Ovary (tissue), 9 donors: ENCODE measurements around the gene NKX2-3. TPM values are rescaled to one million over a fixed set of nuclear protein-coding genes. Genes with fewer than 3 reads are reported as not detected.

ENCODE experiments used
- DNase-seq, 5 donors: peaks; one replicate each; pipeline ENCODE4 v3.0.0-alpha.2; 2019 to 2020
- H3K27ac ChIP-seq, 2 donors: fragments of 200-600 bp; one replicate each; pipeline versions ENCODE4 v1.5.1 to v1.8.0; 2019 to 2022
- H3K27me3 ChIP-seq: fragments of 200-600 bp; one replicate; pipeline ENCODE4 v1.8.0; 2022
- H3K36me3 ChIP-seq: fragments of 200-600 bp; sonication (generic); one replicate; pipeline ENCODE4 v1.5.1; 2019
- H3K4me1 ChIP-seq: one replicate; pipeline ENCODE4 v1.8.1; 2013; ENCODE audit warnings: mild to moderate bottlenecking, moderate library complexity; ENCODE audit not compliant: insufficient read depth
- H3K4me3 ChIP-seq: fragments of 200-600 bp; sonication (generic); one replicate; pipeline ENCODE4 v1.5.1; 2017
- H3K9me3 ChIP-seq, 2 donors: fragments of 200-600 bp in 1 of 2; sonication (generic) in 1 of 2; one replicate each; pipeline versions ENCODE4 v1.5.1 to v1.8.1; 2013 to 2019; ENCODE audit warnings: mild to moderate bottlenecking in 1 of 2, moderate library complexity in 1 of 2
- CTCF ChIP-seq, 3 donors: fragments of 450-650 bp in 2 of 3; fragments of 200-600 bp in 1 of 3; IDR thresholded peaks; one replicate each; pipeline versions ENCODE4 v1.5.1 to v1.8.0; 2016 to 2022; ENCODE audit warnings: antibody characterized with exemption in 3 of 3, mild to moderate bottlenecking in 1 of 3
- EP300 ChIP-seq: sonication (generic); formaldehyde crosslinking; IDR thresholded peaks from one replicate; pipeline ENCODE4 v1.6.1; 2017; ENCODE audit warnings: antibody characterized with exemption
- POLR2A ChIP-seq: fragments of 450-650 bp; IDR thresholded peaks from one replicate; pipeline ENCODE4 v1.6.1; 2017; ENCODE audit warnings: antibody characterized with exemption, mild to moderate bottlenecking, moderate library complexity
- WGBS, 3 donors: extraction: QIAGEN DNeasy Blood & Tissue Kit in 1 of 3; methylation state at CpG; one replicate each; pipeline versions ENCODE4 v1.1.5 to v1.1.7; 2013 to 2017; 5-methylcytosine and 5-hydroxymethylcytosine counted together
- intact Hi-C, 4 donors: fragments of 100-400 bp; cut with DNase I; formaldehyde crosslinking; loops; one replicate each; pipeline versions ENCODE4 v1.11.0 to v1.15.1; 2022 to 2023
- polyA plus RNA-seq, 2 donors: library from polyadenylated mRNA; stranded (reverse); fragments of 200-250 nt in 1 of 2; fragments of 350-450 nt in 1 of 2; fragmentation: Illumina TruSeq in 1 of 2; extraction: RNeasy Lipid Tissue Mini Kit (QIAGEN cat#74804) in 1 of 2; gene quantifications; one replicate each; pipeline ENCODE4 v1.2.3, GENCODE V29; 2013 to 2014
- total RNA-seq, 7 donors: library from RNA; depleted of rRNA in 2 of 7; stranded (reverse); fragments of >200 nt in 2 of 7; fragmentation: NEBNext Ultra II Directional in 3 of 7; extraction: Animal tissue kit (Norgen Biotek cat#: 25700) in 3 of 7; gene quantifications; one replicate each; pipeline versions ENCODE4 v1.1.0 to v1.2.4, GENCODE V29; 2016 to 2023
- donor health status: DM: no; HTN: no; CAD: no; lungs with moderate emphysema.
- donor health status: DM: no; HTN: no; CAD: no.
- donor health status: Bipolar disorder and iron deficiency.
- donor health status: DM: yes; HTN: yes; CAD: no.
- donor health status: DM: no; HTN: no; CAD: no.
- donor health status: DM: yes; HTN: yes; CAD: no.

Gene NKX2-3
- total and polyA plus RNA-seq, 9 donors = 0.07 to 0.18 (median 0.12) TPM; not detected in 6

GRCh38 chr10:99497343-99498025, 35.3 kb upstream of the NKX2-3 start:
- Histone ChIP-seq H3K4me3 (no peak overlapping the region), H3K4me1 (no peaks in the 10 kb centered on the region), H3K27ac (no peak overlapping the region), H3K9me3 (no peaks in the 10 kb centered on the region), H3K27me3 (no peaks in the 10 kb centered on the region), H3K36me3 (no peaks in the 10 kb centered on the region)
- WGBS, 3 donors = 30 to 47% (median 40%) methylated on average over 6 of the region's 6 CpGs
- intact Hi-C loops = no loop called here
- no peak for DNase-seq
- TF ChIP-seq POLR2A (no peak), EP300 (no peak), CTCF (IDR thresholded peaks at IDR 0.05) (no peak)

GRCh38 chr10:99506416-99506815, 26.3 kb upstream of the NKX2-3 start:
- Histone ChIP-seq H3K4me1 (no peaks in the 10 kb centered on the region), H3K27ac (no peak overlapping the region), H3K4me3 (no peak overlapping the region), H3K9me3 (no peaks in the 10 kb centered on the region), H3K27me3 (no peaks in the 10 kb centered on the region), H3K36me3 (no peaks in the 10 kb centered on the region)
- 75 to 76% (median 75%) methylated on average over 1 of the region's 1 CpG for WGBS, 3 donors
- no peak for DNase-seq
- TF ChIP-seq POLR2A = no peak
- TF ChIP-seq CTCF (IDR thresholded peaks at IDR 0.05) = no peak
- TF ChIP-seq EP300 = no peak
- intact Hi-C loops = no loop called here

GRCh38 chr10:99507265-99507664, 25.5 kb upstream of the NKX2-3 start:
- Histone ChIP-seq H3K4me3 (no peak overlapping the region), H3K36me3 (no peaks in the 10 kb centered on the region), H3K4me1 (no peaks in the 10 kb centered on the region), H3K27ac (no peak overlapping the region), H3K27me3 (no peaks in the 10 kb centered on the region), H3K9me3 (no peaks in the 10 kb centered on the region)
- no peak for DNase-seq
- intact Hi-C loops = no loop called here
- TF ChIP-seq POLR2A (no peak), CTCF (IDR thresholded peaks at IDR 0.05) (no peak), EP300 (no peak)

- H3K36me3 ChIP-seq = no peaks in the 10 kb centered on the region
- no peaks in the 10 kb centered on the region for H3K9me3 ChIP-seq
- intact Hi-C loops = no loop called here
- TF ChIP-seq EP300 (no peak), CTCF (IDR thresholded peaks at IDR 0.05) (no peak), POLR2A (no peak)
- no peaks in the 10 kb centered on the region for H3K4me1 ChIP-seq
- no peak overlapping the region for H3K4me3 ChIP-seq
- H3K27me3 ChIP-seq = no peaks in the 10 kb centered on the region
- DNase-seq = no peak
- H3K27ac ChIP-seq = no peak overlapping the region
Observed at GRCh38 chr10:99513061-99513460, 19.7 kb upstream of the NKX2-3 start.
